MM.1S (cell line): ENCODE measurements around the gene XIRP2.

Experiments
- DNase-seq: peaks from one replicate; pipeline ENCODE4 v3.0.0-alpha.2; 2015
- H2AFZ ChIP-seq: fragments of 300-600 bp; sonication (generic); 2 replicates; pipeline ENCODE4 v1.6.0; 2016; ENCODE audit warnings: antibody characterized with exemption, low read length
- H3F3A ChIP-seq: fragments of 300-600 bp; sonication (generic); 2 replicates; pipeline ENCODE4 v1.6.1; 2016; ENCODE audit warnings: mild to moderate bottlenecking, antibody characterized with exemption, low read length, moderate library complexity, mixed read lengths; ENCODE audit not compliant: insufficient read depth
- H3K27ac ChIP-seq: fragments of 300-600 bp; sonication (generic); 2 replicates; pipeline ENCODE4 v1.5.1; 2016; ENCODE audit warnings: mild to moderate bottlenecking, low read length
- H3K27me3 ChIP-seq: fragments of 300-600 bp; sonication (generic); replicated peaks from 2 replicates; pipeline ENCODE4 v1.6.0; 2016; ENCODE audit warnings: low read length; ENCODE audit not compliant: insufficient read depth
- H3K36me3 ChIP-seq: fragments of 300-600 bp; sonication (generic); replicated peaks from 2 replicates; pipeline ENCODE4 v1.6.1; 2016; ENCODE audit warnings: mild to moderate bottlenecking, low read length, mixed read lengths; ENCODE audit not compliant: insufficient read depth
- H3K4me1 ChIP-seq: fragments of 300-600 bp; sonication (generic); 2 replicates; pipeline ENCODE4 v1.6.1; 2016; ENCODE audit warnings: low read length, mixed read lengths
- H3K4me2 ChIP-seq: fragments of 300-600 bp; sonication (generic); 2 replicates; pipeline ENCODE4 v1.6.0; 2016; ENCODE audit warnings: low read depth, low read length
- H3K4me3 ChIP-seq: fragments of 300-600 bp; sonication (generic); 2 replicates; pipeline ENCODE4 v1.5.1; 2016; ENCODE audit warnings: low read length, mixed read lengths
- H3K79me2 ChIP-seq: fragments of 300-600 bp; sonication (generic); 2 replicates; pipeline ENCODE4 v1.6.1; 2016; ENCODE audit warnings: mixed run types, low read length, mixed read lengths
- H3K9ac ChIP-seq: fragments of 300-600 bp; sonication (generic); 2 replicates; pipeline ENCODE4 v1.6.1; 2016; ENCODE audit warnings: low read length, mixed read lengths
- H3K9me2 ChIP-seq: fragments of 300-600 bp; sonication (generic); replicated peaks from 2 replicates; pipeline ENCODE4 v1.6.1; 2016; ENCODE audit warnings: mild to moderate bottlenecking, low read length, mixed read lengths; ENCODE audit not compliant: insufficient read depth
- H3K9me3 ChIP-seq: fragments of 300-600 bp; sonication (generic); replicated peaks from 2 replicates; pipeline ENCODE4 v1.6.1; 2016; ENCODE audit warnings: mild to moderate bottlenecking, low read length, mixed read lengths; ENCODE audit not compliant: insufficient read depth
- H4K20me1 ChIP-seq: fragments of 300-600 bp; sonication (generic); 2 replicates; pipeline ENCODE4 v1.6.1; 2016; ENCODE audit warnings: mild to moderate bottlenecking, low read length, moderate library complexity, mixed read lengths; ENCODE audit not compliant: insufficient read depth
- CTCF ChIP-seq: fragments of 300-600 bp; sonication (generic); IDR thresholded peaks from 2 replicates; pipeline ENCODE4 v1.5.1; 2016; ENCODE audit warnings: antibody characterized with exemption, low read length, mixed read lengths
- EZH2 ChIP-seq: fragments of 300-600 bp; sonication (generic); optimal IDR thresholded peaks from 2 replicates; pipeline ENCODE3; 2017; ENCODE audit warnings: low read depth, mild to moderate bottlenecking, antibody characterized with exemption, low read length, mixed read lengths
- EZH2phosphoT487 ChIP-seq: fragments of 300-600 bp; sonication (generic); IDR thresholded peaks from 2 replicates; pipeline ENCODE4 v1.6.1; 2018; ENCODE audit warnings: antibody characterized with exemption, low read length

XIRP2 gene

GRCh38 chr2:167293943-167294775 is 405.9 kb downstream of the XIRP2 start:
- H3K79me2 ChIP-seq: no peaks in the 10 kb centered on the region
- H4K20me1 ChIP-seq: no peaks in the 10 kb centered on the region
- no peaks in the 10 kb centered on the region for H3K9me3 ChIP-seq
- TF ChIP-seq EZH2phosphoT487 (no peak), CTCF (no peak), EZH2 (no peak)
- peak overlapping the region; percentile 41 for H3K4me3 ChIP-seq
- H3K27ac ChIP-seq: no peak overlapping the region
- H3K9me2 ChIP-seq: no peaks in the 10 kb centered on the region
- H3K36me3 ChIP-seq: no peaks in the 10 kb centered on the region
- H3F3A ChIP-seq: no peaks in the 10 kb centered on the region
- no peaks in the 10 kb centered on the region for H3K4me1 ChIP-seq
- H3K4me2 ChIP-seq: peak overlapping the region; percentile 99
- H3K27me3 ChIP-seq: no peaks in the 10 kb centered on the region
- DNase-seq: no peak
- H2AFZ ChIP-seq: no peak overlapping the region
- no peak overlapping the region for H3K9ac ChIP-seq

GRCh38 chr2:167294776-167295140 is 406.5 kb downstream of the XIRP2 start:
- no peak overlapping the region for H3K27ac ChIP-seq
- no peaks in the 10 kb centered on the region for H4K20me1 ChIP-seq
- H3K4me3 ChIP-seq: peak overlapping the region; percentile 41
- H3K9me2 ChIP-seq: no peaks in the 10 kb centered on the region
- peak overlapping the region; percentile 99; the same call in 1 of the 2 replicates for H3K4me2 ChIP-seq
- no peaks in the 10 kb centered on the region for H3K79me2 ChIP-seq
- H3K27me3 ChIP-seq: no peaks in the 10 kb centered on the region
- H3K4me1 ChIP-seq: no peaks in the 10 kb centered on the region
- no peak overlapping the region for H3K9ac ChIP-seq
- no peaks in the 10 kb centered on the region for H3K9me3 ChIP-seq
- H3K36me3 ChIP-seq: no peaks in the 10 kb centered on the region
- no peak overlapping the region for H2AFZ ChIP-seq
- peak; percentile 41 for DNase-seq
- no peaks in the 10 kb centered on the region for H3F3A ChIP-seq
- TF ChIP-seq EZH2phosphoT487: no peak
- TF ChIP-seq CTCF: no peak
- no peak for TF ChIP-seq EZH2

GRCh38 chr2:167297292-167297691 is 409.0 kb downstream of the XIRP2 start:
- H4K20me1 ChIP-seq: no peaks in the 10 kb centered on the region
- no peaks in the 10 kb centered on the region for H3K36me3 ChIP-seq
- no peaks in the 10 kb centered on the region for H3K4me1 ChIP-seq
- H3F3A ChIP-seq: no peaks in the 10 kb centered on the region
- no peaks in the 10 kb centered on the region for H3K79me2 ChIP-seq
- no peaks in the 10 kb centered on the region for H3K9me3 ChIP-seq
- H3K9me2 ChIP-seq: no peaks in the 10 kb centered on the region
- H3K4me3 ChIP-seq: no peak overlapping the region
- no peak for TF ChIP-seq EZH2
- no peak for TF ChIP-seq EZH2phosphoT487
- no peak overlapping the region for H3K4me2 ChIP-seq
- H3K27me3 ChIP-seq: no peaks in the 10 kb centered on the region
- H2AFZ ChIP-seq: no peak overlapping the region
- no peak for DNase-seq
- H3K27ac ChIP-seq: no peak overlapping the region
- no peak overlapping the region for H3K9ac ChIP-seq

GRCh38 chr2:167298017-167298416 is 409.7 kb downstream of the XIRP2 start:
- TF ChIP-seq EZH2phosphoT487 (no peak), EZH2 (no peak), CTCF (no peak)
- Histone ChIP-seq H3K27me3 (no peaks in the 10 kb centered on the region), H4K20me1 (no peaks in the 10 kb centered on the region), H3K79me2 (no peaks in the 10 kb centered on the region), H3K9me3 (no peaks in the 10 kb centered on the region), H3F3A (no peaks in the 10 kb centered on the region), H3K9ac (no peak overlapping the region), H3K27ac (no peak overlapping the region), H3K4me2 (no peak overlapping the region), H2AFZ (no peak overlapping the region), H3K4me3 (no peak overlapping the region), H3K36me3 (no peaks in the 10 kb centered on the region), H3K9me2 (no peaks in the 10 kb centered on the region), H3K4me1 (no peaks in the 10 kb centered on the region)
- no peak for DNase-seq
